Activated CD4-positive, CD25-positive, alpha-beta regulatory T cell treated with anti-CD3 and anti-CD28 coated beads, Interleukin-2, amount 50 U/mL, for 24 hours (primary cell): Measurements from ENCODE around the gene EGFL7.
A peak's percentile ranks its signal among the peaks of the same experiment; 100 is the strongest.

ENCODE experiments used
- ATAC-seq, 2 donors: fragments of 150-1000 bp; cut with Tn5 transposase; one replicate each; pipeline ENCODE4 v1.10.0; 2021; ENCODE audit warnings: mild to moderate bottlenecking in 1 of 2, moderate library complexity in 1 of 2

Gene EGFL7

GRCh38 chr9:136645352-136645902 is 17.3 kb upstream of the EGFL7 start:
- ATAC-seq = no peak

GRCh38 chr9:136645903-136646754 is 16.6 kb upstream of the EGFL7 start:
- ATAC-seq = no peak

DNA sequence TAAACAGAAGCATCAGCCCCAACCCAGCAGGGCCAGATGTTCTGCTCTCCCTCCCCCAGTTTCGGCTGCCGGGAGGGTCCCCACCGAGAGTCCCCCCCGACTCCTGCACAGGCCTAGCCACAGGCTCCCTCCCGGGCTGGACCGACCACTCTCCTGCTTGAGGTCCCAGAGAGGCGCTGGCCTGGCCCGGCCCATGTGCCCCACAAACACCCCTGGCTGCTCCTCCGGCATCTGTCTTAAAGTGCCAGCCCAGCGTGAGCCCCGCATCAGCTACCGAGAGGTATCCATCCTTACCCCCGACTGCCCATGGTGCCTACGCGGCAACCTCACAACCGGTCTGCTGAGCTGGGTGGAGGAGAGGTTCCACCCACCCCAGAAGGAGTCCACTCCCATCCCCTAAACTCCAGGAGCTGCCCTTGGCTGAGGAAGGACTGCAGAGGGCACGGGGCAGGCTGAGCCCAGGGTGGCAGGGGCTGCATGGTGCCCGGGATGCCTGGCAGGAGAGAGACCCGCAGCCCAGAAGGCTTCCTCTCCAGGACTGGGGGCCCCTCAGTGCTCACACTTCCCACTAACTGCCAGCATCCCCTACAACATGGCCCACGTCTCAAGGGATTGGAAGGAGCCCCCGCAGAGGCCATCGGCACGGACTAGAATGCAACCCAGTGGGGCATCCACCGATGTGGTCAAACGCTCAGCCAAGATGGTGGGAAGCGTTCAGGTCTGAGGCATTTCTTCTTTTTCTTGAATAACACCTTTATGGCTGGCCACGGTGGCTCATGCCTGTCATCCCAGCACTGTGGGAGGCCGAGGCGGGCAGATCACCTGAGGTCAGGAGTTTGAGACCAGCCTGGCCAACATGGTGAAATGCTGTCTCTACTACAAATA is 15.6 kb upstream of the EGFL7 start:
- no peak for ATAC-seq

DNA sequence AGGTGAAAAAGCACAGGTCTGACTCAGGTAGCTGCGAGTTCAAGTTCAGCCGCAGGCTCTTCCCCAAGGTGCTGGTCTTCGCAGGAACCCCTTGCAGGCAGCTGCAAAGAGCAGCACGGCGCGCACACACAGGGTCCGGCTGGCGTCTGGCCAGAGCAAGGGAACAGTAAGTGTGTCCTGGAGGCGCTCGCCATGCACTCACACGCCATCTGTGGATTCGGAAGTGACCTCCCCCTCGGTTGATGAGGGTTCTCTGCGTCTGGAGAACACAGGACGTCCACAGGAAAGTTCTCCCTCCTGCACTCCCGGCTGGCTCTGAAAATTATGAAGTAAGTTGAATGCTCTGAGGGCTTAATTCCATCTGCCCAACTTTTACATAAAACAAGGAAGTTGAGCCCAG is 14.0 kb upstream of the EGFL7 start:
- ATAC-seq = no peak

DNA sequence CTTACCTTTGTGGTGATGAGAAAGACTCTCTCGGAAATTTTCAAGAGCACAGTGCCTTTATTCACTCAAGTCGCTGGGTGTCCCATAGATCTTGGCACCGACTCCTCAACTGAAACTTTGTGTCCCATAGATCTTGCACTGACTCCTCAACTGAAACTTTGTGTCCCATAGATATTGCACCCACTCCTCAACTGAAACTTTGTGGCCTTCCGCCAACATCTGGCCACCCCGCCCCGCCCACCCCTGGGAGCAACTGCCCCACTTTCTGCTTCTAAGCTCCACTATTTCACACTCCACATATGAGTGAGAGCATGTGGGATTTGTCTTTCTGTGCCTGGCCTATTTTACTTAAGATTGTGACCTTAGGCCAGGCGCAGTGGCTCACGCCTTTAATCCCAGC is 12.7 kb upstream of the EGFL7 start:
- no peak for ATAC-seq

DNA sequence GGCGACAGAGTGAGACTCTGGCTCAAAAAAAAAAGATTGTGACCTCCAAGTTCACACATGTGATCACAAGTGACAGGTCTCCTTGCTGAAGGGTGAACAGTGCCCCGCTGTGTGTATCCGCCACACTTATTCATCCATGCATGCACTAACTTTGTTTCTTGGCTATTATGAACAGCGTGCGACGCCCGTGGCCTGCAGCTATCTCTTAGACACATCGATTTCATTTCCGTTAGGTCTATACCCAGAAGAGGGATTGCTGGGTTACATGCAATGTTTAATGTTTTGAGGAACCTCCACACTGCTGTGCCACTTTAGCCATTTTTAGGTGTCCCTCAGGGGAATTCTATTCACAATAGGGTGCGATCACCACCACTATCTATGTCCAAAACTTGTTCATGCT is 12.1 kb upstream of the EGFL7 start:
- no peak for ATAC-seq

DNA sequence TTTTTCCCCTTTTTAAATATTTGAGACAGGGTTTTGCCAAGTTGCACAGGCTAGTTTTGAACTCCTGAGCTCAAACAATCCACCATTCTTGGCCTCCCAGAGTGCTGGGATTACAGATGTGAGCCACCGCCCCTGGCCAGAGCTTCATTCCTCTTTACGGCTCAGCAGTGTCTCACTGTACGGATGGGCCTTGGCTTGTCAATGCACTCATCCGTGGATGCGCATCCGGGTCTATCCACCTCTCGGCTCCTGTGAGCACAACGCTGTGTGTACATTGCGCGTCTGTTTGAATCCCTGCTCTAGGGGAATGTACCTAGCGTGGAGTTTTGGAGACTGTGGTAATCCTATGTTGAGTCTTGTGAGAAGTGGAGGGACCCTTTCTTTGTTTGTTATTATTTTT is 10.9 kb upstream of the EGFL7 start:
- no peak for ATAC-seq

- no peak for ATAC-seq
Measured at GRCh38 chr9:136653323-136654079, 9.2 kb upstream of the EGFL7 start.

DNA sequence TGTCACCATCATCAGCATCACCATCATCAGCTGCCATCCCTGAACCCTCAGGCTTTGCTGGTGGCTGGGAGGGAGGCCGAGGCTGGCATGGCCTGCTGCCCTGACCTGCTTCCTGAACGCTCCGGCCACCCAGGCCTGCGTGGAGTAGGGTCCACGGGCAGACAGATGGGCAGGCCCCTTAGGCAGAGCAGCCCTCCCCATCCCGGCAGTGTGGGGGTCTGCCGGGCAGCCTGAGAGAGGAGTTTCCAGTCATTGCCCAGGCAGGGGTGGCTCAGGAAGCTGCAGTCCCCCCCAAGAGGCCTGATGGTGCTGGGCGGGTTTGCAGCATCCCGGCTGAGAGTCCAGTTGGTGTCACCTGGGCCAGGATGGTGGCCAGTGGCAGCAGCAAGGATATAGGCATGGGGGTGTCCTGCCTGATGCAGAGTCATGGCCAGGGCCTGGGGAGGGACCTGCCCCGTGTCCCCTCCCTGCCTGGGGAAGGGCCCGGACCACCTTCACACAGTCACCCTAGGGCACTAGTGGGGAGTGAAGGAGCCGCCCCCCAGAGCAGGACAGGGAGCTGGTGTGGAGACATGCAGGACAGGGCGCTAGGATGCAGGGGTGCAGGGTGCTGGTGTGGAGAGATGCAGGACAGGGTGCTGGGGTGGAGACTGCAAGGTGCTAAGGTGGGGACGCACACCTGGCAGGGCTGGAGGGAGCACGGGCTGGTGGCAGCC is 7.7 kb upstream of the EGFL7 start:
- ATAC-seq = no peak

DNA sequence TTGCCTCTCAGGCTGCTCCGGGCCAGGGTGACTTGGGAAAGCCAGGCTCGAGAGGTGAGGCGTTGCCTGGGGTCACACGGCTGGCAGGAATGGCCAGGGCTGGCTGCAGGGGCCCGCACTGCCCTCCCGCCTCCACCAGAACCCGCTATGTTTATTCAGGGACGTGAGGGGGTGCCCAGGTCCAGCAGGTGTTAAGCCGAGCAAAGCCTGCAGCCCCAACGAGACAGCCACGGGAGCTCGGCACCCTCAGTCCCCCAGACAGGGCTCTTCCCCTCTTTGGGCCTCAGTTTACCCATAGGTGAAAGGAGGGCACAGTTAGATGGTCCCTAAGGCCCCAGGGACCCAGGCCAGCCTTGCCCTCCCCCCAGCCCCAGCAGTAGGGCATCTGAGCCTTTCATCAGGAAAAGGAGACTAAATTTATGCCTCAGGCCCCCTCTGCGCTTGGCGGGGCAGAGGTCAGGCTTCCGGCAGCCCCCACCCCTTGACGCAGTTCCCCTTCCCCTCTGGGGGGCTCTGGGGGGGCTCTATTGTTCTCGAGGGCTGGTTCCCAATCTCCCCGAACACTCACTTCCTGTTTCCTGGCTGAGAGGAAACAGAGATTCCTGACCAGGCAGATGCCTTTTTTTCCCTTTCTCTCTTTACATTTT is 7.1 kb upstream of the EGFL7 start:
- ATAC-seq = no peak

GRCh38 chr9:136656183-136656738 is 6.5 kb upstream of the EGFL7 start:
- ATAC-seq = no peak

DNA sequence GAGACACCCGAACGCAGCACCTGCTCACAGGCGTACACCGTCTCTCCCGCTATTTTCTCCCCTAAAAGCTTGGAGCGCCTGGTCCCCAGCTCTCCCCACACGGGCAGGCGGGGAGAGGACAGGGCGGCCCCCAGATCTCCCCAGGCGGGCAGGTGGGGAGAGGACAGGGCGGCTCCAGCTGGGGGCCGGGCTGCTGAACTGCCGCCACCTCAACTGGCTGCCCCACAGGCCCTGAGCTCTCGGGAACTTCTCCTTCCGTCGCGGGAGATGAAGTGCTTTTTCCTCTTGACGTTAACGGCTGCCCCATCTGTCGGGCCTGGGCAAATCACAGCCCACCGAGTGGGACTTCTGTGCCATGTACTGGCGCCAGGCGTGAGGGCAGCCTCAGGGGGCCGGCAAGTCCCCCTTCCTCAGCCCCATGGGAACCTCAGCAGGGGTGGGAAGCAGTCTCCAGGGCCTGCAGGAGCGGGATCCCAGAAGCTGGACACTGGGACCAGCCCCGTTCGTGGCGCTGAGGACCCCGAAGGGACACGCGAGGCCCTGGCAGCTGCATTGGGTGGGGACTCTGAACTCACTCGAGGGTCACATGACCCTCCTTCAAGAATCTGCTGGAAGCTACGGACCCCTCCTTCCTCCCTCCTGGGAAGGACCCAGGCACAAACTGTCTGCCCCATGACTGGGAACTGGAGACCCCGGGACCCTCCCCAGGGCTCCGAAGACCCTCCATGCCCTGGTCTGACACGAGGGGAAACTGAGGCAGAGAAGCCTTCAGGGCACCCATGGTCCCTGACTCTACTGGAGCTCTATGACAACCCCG is 5.7 kb upstream of the EGFL7 start:
- no peak for ATAC-seq

- ATAC-seq = no peak
Measured at GRCh38 chr9:136657974-136658848, 4.5 kb upstream of the EGFL7 start.

DNA sequence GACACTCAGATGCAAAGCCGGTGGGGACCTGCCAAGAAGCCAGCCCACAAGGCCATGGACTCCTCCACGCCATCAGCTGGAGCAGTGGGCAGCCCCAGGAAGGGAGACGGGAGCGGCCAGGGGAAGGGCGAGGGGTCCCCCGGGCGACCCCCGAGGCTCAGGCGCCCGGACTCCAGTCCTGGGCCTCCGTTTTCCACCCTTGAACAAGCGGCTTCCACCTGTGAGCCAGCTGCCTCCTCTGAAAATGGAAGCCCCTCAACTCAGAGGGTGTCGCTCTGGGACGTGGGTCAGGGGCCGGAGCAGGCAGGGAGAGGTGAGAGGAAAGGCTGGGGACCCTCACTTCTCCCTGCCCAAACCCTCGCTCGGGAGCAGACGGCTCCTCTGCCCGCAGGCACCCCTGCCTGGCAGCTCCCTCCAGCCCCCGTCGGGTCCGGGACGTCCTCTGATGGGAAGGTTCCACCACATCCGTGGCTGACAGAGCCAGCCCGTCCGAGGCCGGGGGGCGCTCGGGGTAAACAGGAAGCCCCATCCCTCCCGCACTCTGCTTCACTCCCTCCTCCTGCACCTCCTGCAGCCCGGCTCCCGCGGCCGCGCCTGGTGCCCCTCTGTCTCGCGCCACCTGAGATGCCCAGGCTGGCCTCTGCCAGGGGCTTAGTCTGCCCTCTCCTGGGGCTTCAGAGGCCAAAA is 3.7 kb upstream of the EGFL7 start:
- ATAC-seq = peak in 1 of 2 donors; percentile 25

DNA sequence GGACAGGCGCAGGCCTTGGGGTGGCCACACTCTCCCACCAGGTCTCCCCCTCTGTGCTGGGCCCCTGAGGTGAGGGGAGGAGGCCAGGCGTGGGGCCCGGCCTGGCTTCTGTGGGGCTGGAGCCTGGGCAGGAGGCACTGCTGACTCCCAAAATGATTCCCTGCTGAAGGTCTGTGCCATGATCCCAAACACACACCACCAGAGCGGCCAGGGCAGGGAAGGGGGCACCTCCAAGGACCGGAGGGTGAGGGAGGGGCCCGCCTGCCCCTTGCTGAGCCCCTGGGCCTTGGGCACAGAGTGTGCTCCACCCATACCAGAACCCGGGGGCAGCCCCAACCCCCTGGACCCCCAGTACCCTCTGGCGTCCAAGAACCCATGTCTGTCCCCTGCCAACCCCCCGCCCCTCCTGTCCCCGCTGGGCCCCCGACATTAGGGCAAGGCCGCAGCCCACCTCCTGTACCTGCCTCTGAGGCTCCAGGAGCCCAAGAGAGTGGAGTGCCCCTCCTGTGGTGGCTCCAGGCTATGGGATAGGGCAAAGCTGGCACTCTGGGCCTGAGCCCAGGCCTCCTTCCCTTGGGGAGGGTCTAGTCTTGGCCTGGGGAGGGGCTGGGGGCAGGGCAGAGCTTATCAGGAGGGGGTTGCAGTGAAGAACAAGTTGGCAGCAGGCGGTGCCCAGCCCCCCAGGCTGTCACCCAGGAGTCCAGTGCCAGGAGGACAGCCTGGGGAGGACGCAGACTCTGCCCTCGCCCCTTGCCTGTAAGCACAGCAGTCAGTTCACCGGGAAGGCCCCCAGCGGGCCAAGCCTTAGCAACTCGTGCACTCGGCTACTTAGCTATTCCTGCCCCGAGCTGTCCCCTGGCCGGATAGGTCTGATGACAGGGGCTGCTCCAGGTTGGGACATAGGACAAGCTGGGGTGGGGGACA is 2.6 kb upstream of the EGFL7 start:
- ATAC-seq = no peak

- ATAC-seq = no peak
Measured at GRCh38 chr9:136660971-136661550, 1.7 kb upstream of the EGFL7 start.
